SK-N-SH (cell line): ENCODE results near the gene NRL. TPM values are rescaled to one million over a fixed set of nuclear protein-coding genes. Genes with fewer than 3 reads are reported as not detected.

Experiments
- CTCF ChIA-PET: fragments of 300-600, 350-600 bp; formaldehyde crosslinking; extraction: SDS; loops from one replicate; lab custom pipeline; 2021; lab: Yijun Ruan, JAX
- POLR2A ChIA-PET: fragments of 350-600 bp; sonication (Branson Sonifier 250); formaldehyde crosslinking; extraction: SDS; loops from one replicate; lab custom pipeline; 2020; ENCODE audit warnings: antibody characterized with exemption, inconsistent platforms; lab: Yijun Ruan, JAX
- DNase-seq: peaks from one replicate; pipeline ENCODE4 v3.0.0; 2012
- H2AFZ ChIP-seq: fragments of 200-600 bp; sonication (generic); 2 replicates; pipeline ENCODE4 v1.8.1; 2016; ENCODE audit warnings: antibody characterized with exemption, mild to moderate bottlenecking, low read depth
- H3F3A ChIP-seq: fragments of 200-600 bp; sonication (generic); replicated peaks from 2 replicates; pipeline ENCODE3; 2016; ENCODE audit warnings: antibody characterized with exemption, mild to moderate bottlenecking; ENCODE audit not compliant: insufficient read depth
- H3K27ac ChIP-seq, 2 experiments: fragments of 200-500 bp in 1 of 2; fragments of 200-600 bp in 1 of 2; sonication (Bioruptor generic) in 1 of 2; sonication (generic), shearing (Covaris generic) in 1 of 2; 2 replicates each; pipeline versions ENCODE4 v1.5.1 to v1.6.1; 2014 to 2016; ENCODE audit warnings: low read depth in 2 of 2, inconsistent platforms in 1 of 2, low read length in 1 of 2, mild to moderate bottlenecking in 1 of 2, mixed read lengths in 1 of 2
- H3K27me3 ChIP-seq: fragments of 200-600 bp; sonication (generic), shearing (Covaris generic); 2 replicates; pipeline ENCODE4 v1.6.1; 2016; ENCODE audit warnings: mixed run types; ENCODE audit not compliant: insufficient read depth
- H3K36me3 ChIP-seq, 2 experiments: fragments of 200-500 bp in 1 of 2; fragments of 200-600 bp in 1 of 2; sonication (Bioruptor generic) in 1 of 2; sonication (generic) in 1 of 2; replicated peaks in 1 of 2; 2 replicates each; pipeline versions ENCODE3 to v1.5.1; 2014 to 2016; ENCODE audit warnings: low read length in 1 of 2, mild to moderate bottlenecking in 1 of 2; ENCODE audit not compliant: insufficient read depth in 2 of 2, control insufficient read depth in 1 of 2
- H3K4me1 ChIP-seq, 2 experiments: fragments of 200-500 bp in 1 of 2; fragments of 200-600 bp in 1 of 2; sonication (Bioruptor generic) in 1 of 2; sonication (generic), shearing (Covaris generic) in 1 of 2; 2 replicates each; pipeline versions ENCODE4 v1.5.1 to v1.6.1; 2014 to 2016; ENCODE audit warnings: low read depth in 1 of 2, low read length in 1 of 2, mixed run types in 1 of 2; ENCODE audit not compliant: insufficient read depth in 2 of 2, control insufficient read depth in 1 of 2
- H3K4me2 ChIP-seq: fragments of 200-600 bp; sonication (generic), shearing (Covaris generic); 2 replicates; pipeline ENCODE4 v1.6.1; 2017; ENCODE audit warnings: mixed run types
- H3K4me3 ChIP-seq, 2 experiments: fragments of 200-500 bp in 1 of 2; fragments of 200-600 bp in 1 of 2; sonication (Bioruptor generic) in 1 of 2; sonication (generic), shearing (Covaris generic) in 1 of 2; 2 replicates each; pipeline versions ENCODE4 v1.5.1 to v1.8.1; 2014 to 2016; ENCODE audit warnings: low read depth in 2 of 2, inconsistent platforms in 1 of 2, low read length in 1 of 2, mild to moderate bottlenecking in 1 of 2, mixed read lengths in 1 of 2, moderate library complexity in 1 of 2
- H3K79me2 ChIP-seq: fragments of 200-600 bp; sonication (generic); 2 replicates; pipeline ENCODE4 v1.8.1; 2017; ENCODE audit warnings: mild to moderate bottlenecking; ENCODE audit not compliant: insufficient read depth
- H3K9ac ChIP-seq: fragments of 200-600 bp; sonication (generic); 2 replicates; pipeline ENCODE4 v1.6.1; 2017; ENCODE audit warnings: mixed run types
- H3K9me2 ChIP-seq: fragments of 200-600 bp; sonication (generic); 2 replicates; pipeline ENCODE4 v1.6.1; 2017; ENCODE audit warnings: mixed run types
- H3K9me3 ChIP-seq: fragments of 200-600 bp; sonication (generic); 2 replicates; pipeline ENCODE4 v1.6.1; 2017; ENCODE audit warnings: mixed run types, mild to moderate bottlenecking, moderate library complexity
- H4K20me1 ChIP-seq: fragments of 200-600 bp; sonication (generic); 2 replicates; pipeline ENCODE4 v1.6.1; 2017; ENCODE audit warnings: mild to moderate bottlenecking, mixed run types; ENCODE audit not compliant: insufficient read depth
- CHD2 ChIP-seq: fragments of 150-350 bp; IDR thresholded peaks from 2 replicates; pipeline ENCODE4 v1.6.1; 2018; ENCODE audit warnings: low read length; ENCODE audit not compliant: partially characterized antibody
- FOSL2 ChIP-seq: IDR thresholded peaks from 2 replicates; pipeline ENCODE4 v1.4.0; 2012; ENCODE audit warnings: low read depth, mild to moderate bottlenecking, moderate library complexity, borderline replicate concordance
- FOXM1 ChIP-seq: IDR thresholded peaks from 2 replicates; pipeline ENCODE4 v1.4.0; 2012; ENCODE audit warnings: low read depth, mild to moderate bottlenecking
- GATA2 ChIP-seq: sonication (generic); formaldehyde crosslinking; IDR thresholded peaks from 2 replicates; pipeline ENCODE4 v1.5.0; 2020; ENCODE audit warnings: mild to moderate bottlenecking, missing genetic modification reagents
- MEF2A ChIP-seq: IDR thresholded peaks from 2 replicates; pipeline ENCODE4 v1.4.0; 2012; ENCODE audit warnings: low read depth, borderline replicate concordance
- MXI1 ChIP-seq: IDR thresholded peaks from 2 replicates; pipeline ENCODE4 v1.6.1; 2012; ENCODE audit warnings: mild to moderate bottlenecking, low read depth, low read length, improper control_type of control experiment
- RXRA ChIP-seq: IDR thresholded peaks from 2 replicates; pipeline ENCODE4 v1.4.0; 2012; ENCODE audit warnings: low read depth, mild to moderate bottlenecking, borderline replicate concordance
- SIN3A ChIP-seq: IDR thresholded peaks from 2 replicates; pipeline ENCODE4 v1.6.1; 2012; ENCODE audit warnings: low read depth, mild to moderate bottlenecking, low read length, moderate library complexity, borderline replicate concordance
- SMC3 ChIP-seq: IDR thresholded peaks from 2 replicates; pipeline ENCODE4 v1.6.1; 2012; ENCODE audit warnings: low read depth, low read length, improper control_type of control experiment
- TAF1 ChIP-seq: IDR thresholded peaks from 2 replicates; pipeline ENCODE4 v1.6.1; 2012; ENCODE audit warnings: low read depth, mild to moderate bottlenecking, low read length, moderate library complexity, borderline replicate concordance
- TEAD4 ChIP-seq: IDR thresholded peaks from 2 replicates; pipeline ENCODE4 v1.4.0; 2012; ENCODE audit warnings: mild to moderate bottlenecking, borderline replicate concordance; ENCODE audit not compliant: insufficient read depth
- YY1 ChIP-seq: IDR thresholded peaks from 2 replicates; pipeline ENCODE4 v1.4.0; 2012; ENCODE audit warnings: low read depth, mild to moderate bottlenecking
- WGBS: methylation state at CpG from one replicate; pipeline ENCODE4 v1.1.6; 2017; ENCODE audit warnings: low lambda C conversion rate; 5-methylcytosine and 5-hydroxymethylcytosine counted together
- polyA plus RNA-seq, 3 experiments: library from polyadenylated mRNA; depleted of rRNA; stranded (reverse); fragments of >200 nt; gene quantifications; 2 replicates each; pipeline ENCODE4 v1.2.3, GENCODE V29; 2012
- TF ChIP-seq, protein P1 (sequence below): IDR thresholded peaks from 2 replicates; pipeline ENCODE4 v1.4.0; 2012; ENCODE audit warnings: low read depth, borderline replicate concordance
- TF ChIP-seq, protein P2 (sequence below): IDR thresholded peaks from 2 replicates; pipeline ENCODE4; 2012
- TF ChIP-seq, protein P3 (sequence below): IDR thresholded peaks from 2 replicates; pipeline ENCODE4 v1.4.0; 2012; ENCODE audit warnings: low read depth, borderline replicate concordance
- TF ChIP-seq, protein P4 (sequence below): fragments of 150-350 bp; IDR thresholded peaks from 2 replicates; pipeline ENCODE4 v1.6.1; 2016; ENCODE audit warnings: mild to moderate bottlenecking, low read depth, low read length

The NRL gene
- polyA plus RNA-seq, 1 of the 3 experiments (the other 2 are of a cell fraction): 0.76 TPM

DNA sequence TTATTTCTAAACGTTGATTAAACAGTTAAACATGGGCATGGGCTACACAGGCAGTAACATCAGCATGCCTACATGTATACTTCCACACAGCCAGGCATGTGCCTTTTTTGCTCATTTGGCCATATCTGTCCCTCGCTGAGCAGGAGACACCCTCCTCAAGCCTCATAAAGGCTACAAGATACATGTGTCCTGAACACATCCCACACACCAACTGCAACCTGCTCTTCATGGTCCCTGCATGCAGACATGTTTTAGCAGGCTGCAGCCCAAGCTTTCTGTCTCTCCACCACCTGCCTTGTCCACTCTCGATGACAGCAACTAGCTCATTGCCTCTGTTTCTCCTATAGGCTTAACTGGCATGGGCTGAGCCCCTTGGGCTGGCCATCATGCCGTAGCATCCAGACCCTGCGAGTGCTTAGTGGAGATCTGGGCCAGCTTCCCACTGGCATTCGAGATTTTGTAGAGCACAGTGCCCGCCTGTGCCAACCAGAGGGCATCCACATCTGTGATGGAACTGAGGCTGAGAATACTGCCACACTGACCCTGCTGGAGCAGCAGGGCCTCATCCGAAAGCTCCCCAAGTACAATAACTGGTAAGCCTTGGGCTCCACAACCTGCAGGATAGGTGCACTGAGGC lies 18.1 kb downstream of the NRL start:
- H3K9ac ChIP-seq: no peak overlapping the region
- no peaks in the 10 kb centered on the region for H3K9me3 ChIP-seq
- H3K9me2 ChIP-seq: no peaks in the 10 kb centered on the region
- H3K4me1 ChIP-seq: peaks cover 12 to 16% of the 10 kb centered on the region in 2 experiments; a peak in 2 of 4 replicates
- no peak overlapping the region for H2AFZ ChIP-seq
- POLR2A ChIA-PET: interaction anchor here (1.7 kb wide), 1 partner anchor 10 kb away, joined by 5 read pairs; no protein-coding TSS in a partner anchor
- peaks cover 3 to 12% of the 10 kb centered on the region in 2 experiments for H3K36me3 ChIP-seq
- H4K20me1 ChIP-seq: no peaks in the 10 kb centered on the region
- CTCF ChIA-PET: interaction anchor here (13.8 to 25.4 kb wide), 2 partner anchors 10 to 31 kb away, joined by 219 to 1159 read pairs; partner anchors contain the start of genes CARMIL3 and CPNE6
- H3K79me2 ChIP-seq: peaks cover 16% of the 10 kb centered on the region
- no peaks in the 10 kb centered on the region for H3K27me3 ChIP-seq
- H3K27ac ChIP-seq: no peak overlapping the region; a peak in 1 of 4 replicates
- no peak for TF ChIP-seq MXI1
- TF ChIP-seq, protein P1, sequence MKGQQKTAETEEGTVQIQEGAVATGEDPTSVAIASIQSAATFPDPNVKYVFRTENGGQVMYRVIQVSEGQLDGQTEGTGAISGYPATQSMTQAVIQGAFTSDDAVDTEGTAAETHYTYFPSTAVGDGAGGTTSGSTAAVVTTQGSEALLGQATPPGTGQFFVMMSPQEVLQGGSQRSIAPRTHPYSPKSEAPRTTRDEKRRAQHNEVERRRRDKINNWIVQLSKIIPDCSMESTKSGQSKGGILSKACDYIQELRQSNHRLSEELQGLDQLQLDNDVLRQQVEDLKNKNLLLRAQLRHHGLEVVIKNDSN: no peak
- TF ChIP-seq, protein P2, sequence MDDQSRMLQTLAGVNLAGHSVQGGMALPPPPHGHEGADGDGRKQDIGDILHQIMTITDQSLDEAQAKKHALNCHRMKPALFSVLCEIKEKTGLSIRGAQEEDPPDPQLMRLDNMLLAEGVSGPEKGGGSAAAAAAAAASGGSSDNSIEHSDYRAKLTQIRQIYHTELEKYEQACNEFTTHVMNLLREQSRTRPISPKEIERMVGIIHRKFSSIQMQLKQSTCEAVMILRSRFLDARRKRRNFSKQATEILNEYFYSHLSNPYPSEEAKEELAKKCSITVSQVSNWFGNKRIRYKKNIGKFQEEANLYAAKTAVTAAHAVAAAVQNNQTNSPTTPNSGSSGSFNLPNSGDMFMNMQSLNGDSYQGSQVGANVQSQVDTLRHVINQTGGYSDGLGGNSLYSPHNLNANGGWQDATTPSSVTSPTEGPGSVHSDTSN: no peak
- TF ChIP-seq GATA2 (CRISPR knock-in tag): no peak
- TF ChIP-seq SMC3: no peak
- TF ChIP-seq CHD2: no peak
- no peak for TF ChIP-seq MEF2A
- TF ChIP-seq, protein P3, sequence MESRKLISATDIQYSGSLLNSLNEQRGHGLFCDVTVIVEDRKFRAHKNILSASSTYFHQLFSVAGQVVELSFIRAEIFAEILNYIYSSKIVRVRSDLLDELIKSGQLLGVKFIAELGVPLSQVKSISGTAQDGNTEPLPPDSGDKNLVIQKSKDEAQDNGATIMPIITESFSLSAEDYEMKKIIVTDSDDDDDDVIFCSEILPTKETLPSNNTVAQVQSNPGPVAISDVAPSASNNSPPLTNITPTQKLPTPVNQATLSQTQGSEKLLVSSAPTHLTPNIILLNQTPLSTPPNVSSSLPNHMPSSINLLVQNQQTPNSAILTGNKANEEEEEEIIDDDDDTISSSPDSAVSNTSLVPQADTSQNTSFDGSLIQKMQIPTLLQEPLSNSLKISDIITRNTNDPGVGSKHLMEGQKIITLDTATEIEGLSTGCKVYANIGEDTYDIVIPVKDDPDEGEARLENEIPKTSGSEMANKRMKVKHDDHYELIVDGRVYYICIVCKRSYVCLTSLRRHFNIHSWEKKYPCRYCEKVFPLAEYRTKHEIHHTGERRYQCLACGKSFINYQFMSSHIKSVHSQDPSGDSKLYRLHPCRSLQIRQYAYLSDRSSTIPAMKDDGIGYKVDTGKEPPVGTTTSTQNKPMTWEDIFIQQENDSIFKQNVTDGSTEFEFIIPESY: no peak
- no peak for TF ChIP-seq TEAD4
- TF ChIP-seq, protein P4, sequence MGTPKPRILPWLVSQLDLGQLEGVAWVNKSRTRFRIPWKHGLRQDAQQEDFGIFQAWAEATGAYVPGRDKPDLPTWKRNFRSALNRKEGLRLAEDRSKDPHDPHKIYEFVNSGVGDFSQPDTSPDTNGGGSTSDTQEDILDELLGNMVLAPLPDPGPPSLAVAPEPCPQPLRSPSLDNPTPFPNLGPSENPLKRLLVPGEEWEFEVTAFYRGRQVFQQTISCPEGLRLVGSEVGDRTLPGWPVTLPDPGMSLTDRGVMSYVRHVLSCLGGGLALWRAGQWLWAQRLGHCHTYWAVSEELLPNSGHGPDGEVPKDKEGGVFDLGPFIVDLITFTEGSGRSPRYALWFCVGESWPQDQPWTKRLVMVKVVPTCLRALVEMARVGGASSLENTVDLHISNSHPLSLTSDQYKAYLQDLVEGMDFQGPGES: no peak
- no peak for TF ChIP-seq TAF1
- TF ChIP-seq SIN3A: no peak
- TF ChIP-seq FOXM1: no peak
- no peak for TF ChIP-seq FOSL2
- TF ChIP-seq RXRA: no peak
- no peak for TF ChIP-seq YY1
- DNase-seq: no peak
- H3K4me3 ChIP-seq: no peak overlapping the region
- peaks cover 3% of the 10 kb centered on the region for H3F3A ChIP-seq
- H3K4me2 ChIP-seq: no peak overlapping the region
- WGBS: 96% methylated on average over 5 of the region's 8 CpGs
